ENCODE data around the gene MAST2. TPM values are rescaled to one million over a fixed set of nuclear protein-coding genes. Genes with fewer than 3 reads are reported as not detected.
"Not testable (repeated sequence)": the region's sequence is repeated elsewhere in the genome, so short reads cannot be mapped to it uniquely, and the experiment has no call there.

The MAST2 gene
- total RNA-seq, 2 donors from 2014 or later: 22.3 to 39.6 TPM

- not testable (repeated sequence) for ATAC-seq; DNase-seq (ENCODE audit: low spot score in 2 of 2); H3K27ac Mint-ChIP-seq; H3K9me3 Mint-ChIP-seq; H3K36me3 Mint-ChIP-seq
These were observed 33.4 kb downstream of the MAST2 start for GRCh38 chr1:45836861-45837260.

GRCh38 chr1:45838322-45838721 lies 34.9 kb downstream of the MAST2 start:
- not testable (repeated sequence) for H3K27ac Mint-ChIP-seq; DNase-seq (ENCODE audit: low spot score in 2 of 2)

DNA sequence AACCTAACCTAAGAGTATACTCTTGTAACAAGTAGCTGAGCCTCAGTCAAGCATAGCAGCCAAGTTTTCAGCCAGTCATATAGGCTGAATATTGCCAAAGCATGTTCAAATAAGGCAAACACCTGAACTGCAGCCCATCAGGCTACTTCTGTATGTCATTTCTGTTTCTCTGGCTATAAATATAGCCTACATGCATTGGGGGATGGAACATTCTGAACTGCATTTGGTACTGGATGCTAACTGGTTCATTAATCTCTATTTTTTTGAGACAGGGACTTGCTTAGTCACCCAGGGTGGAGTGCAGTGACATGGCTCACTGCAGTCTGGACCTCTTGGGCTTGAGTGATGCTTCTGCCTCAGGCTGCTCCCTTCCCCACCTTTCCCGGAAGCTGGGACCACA lies 37.3 kb downstream of the MAST2 start:
- H3K36me3 Mint-ChIP-seq: no peaks in the 10 kb centered on the region
- no peaks in the 10 kb centered on the region for H3K9me3 Mint-ChIP-seq

More at GRCh38 chr1:45838322-45838721, 34.9 kb downstream of the MAST2 start:
- ATAC-seq, H3K36me3 Mint-ChIP-seq, H3K9me3 Mint-ChIP-seq: not testable (repeated sequence)

DNA sequence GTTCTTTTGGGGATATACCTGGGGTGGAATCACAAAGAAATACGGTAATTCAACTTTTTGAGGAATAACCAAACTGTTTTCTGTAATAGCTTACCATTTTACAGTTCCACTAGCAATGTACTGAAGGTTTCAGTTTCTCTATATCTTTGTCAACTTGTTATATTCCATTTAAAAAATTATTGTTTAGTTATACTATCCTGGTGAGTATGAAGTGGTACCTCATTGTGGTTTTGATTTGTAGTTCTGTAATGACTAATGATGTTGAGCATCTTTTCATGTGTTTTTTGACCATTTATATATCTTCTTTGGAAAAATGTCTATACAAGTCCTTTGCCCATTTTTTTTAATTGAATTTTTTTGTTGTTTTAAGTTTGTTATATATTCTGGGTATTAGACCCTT lies 39.4 kb downstream of the MAST2 start:
- ATAC-seq: peak; percentile 66 to 94
- H3K36me3 Mint-ChIP-seq: no peaks in the 10 kb centered on the region
- no peak for DNase-seq (ENCODE audit: low spot score in 2 of 2)
- H3K27ac Mint-ChIP-seq: no peak overlapping the region
- no peaks in the 10 kb centered on the region for H3K9me3 Mint-ChIP-seq

More for the DNA sequence above, 37.3 kb downstream of the MAST2 start:
- DNase-seq (ENCODE audit: low spot score in 2 of 2): no peak
- H3K27ac Mint-ChIP-seq: no peak overlapping the region
- no peak for ATAC-seq

- no peak overlapping the region for H3K27ac Mint-ChIP-seq
- peaks cover under 1 to 3% of the 10 kb centered on the region in 2 donors for H3K36me3 Mint-ChIP-seq
- no peak for DNase-seq (ENCODE audit: low spot score in 2 of 2)
- ATAC-seq: peak in 1 of 2 donors; percentile 26
- H3K9me3 Mint-ChIP-seq: peaks cover 0 to under 1% of the 10 kb centered on the region in 2 donors
These were observed 40.1 kb downstream of the MAST2 start for GRCh38 chr1:45843474-45843905.

DNA sequence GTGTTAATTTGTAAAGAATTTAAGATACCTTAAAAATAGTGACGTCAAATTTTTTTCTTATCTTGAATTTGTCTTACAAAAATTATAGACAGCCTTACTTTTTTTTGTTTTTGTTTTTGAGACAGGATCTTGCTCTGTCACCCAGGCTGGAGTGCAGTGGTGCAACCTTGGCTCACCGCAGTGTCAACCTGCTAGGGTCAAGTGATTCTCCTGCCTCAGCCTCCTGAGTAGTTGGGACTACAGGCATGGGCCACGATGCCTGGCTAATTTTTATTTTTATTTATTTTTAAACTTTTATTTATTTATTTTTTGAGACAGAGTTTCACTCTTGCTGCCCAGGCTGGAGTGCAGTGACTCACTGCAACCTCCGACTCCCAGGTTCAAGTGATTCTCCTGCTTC lies 40.6 kb downstream of the MAST2 start:
- not testable (repeated sequence) for DNase-seq (ENCODE audit: low spot score in 2 of 2); H3K27ac Mint-ChIP-seq; H3K9me3 Mint-ChIP-seq; ATAC-seq; H3K36me3 Mint-ChIP-seq

DNA sequence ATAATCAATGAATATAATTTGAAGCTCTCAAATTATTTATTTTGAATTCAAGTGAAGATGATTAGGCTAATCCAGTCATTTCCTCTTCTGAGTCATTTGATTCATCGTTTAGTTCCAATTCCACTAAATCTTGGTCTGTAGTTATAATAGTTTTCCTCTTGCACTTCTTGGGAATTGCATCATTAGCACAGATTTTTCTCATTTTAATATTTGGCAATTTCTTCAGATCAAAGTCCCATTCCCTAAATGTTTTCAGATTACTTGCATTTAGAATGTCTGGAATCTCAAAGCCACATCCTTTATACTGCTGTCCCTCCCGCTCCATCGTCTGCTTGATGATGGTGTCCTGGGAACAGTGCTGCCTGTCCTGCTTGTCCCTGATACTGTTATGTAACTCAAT lies 43.5 kb downstream of the MAST2 start:
- H3K9me3 Mint-ChIP-seq: peaks cover 8 to 10% of the 10 kb centered on the region in 2 donors
- H3K27ac Mint-ChIP-seq: no peak overlapping the region
- H3K36me3 Mint-ChIP-seq: peaks cover 15 to 29% of the 10 kb centered on the region in 2 donors
- DNase-seq (ENCODE audit: low spot score in 2 of 2) (no peak), ATAC-seq (no peak)

GRCh38 chr1:45848097-45848496 lies 44.7 kb downstream of the MAST2 start:
- DNase-seq (ENCODE audit: low spot score in 2 of 2) (no peak), ATAC-seq (no peak)
- Mint-ChIP-seq H3K9me3 (peaks cover 8 to 10% of the 10 kb centered on the region in 2 donors), H3K36me3 (peaks cover 15 to 29% of the 10 kb centered on the region in 2 donors), H3K27ac (no peak overlapping the region)

DNA sequence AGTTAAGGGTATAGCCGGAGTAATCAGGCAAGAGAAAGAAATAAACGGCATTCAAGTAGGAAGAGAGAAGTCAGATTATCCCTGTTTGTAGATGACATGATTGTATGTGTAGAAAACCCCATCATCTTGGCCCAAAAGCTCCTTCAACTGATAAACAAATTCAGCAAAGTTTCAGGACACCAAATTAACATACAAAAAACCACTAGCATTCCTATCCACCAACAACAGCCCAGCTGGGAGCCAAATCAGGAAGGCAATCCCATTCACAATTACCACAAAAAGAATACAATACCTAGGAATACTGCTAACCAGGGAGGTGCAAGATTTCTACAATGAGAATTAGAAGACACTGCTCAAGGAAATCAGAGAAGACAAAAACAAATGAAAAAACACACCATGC lies 45.3 kb downstream of the MAST2 start:
- DNase-seq (ENCODE audit: low spot score in 2 of 2): no peak
- Mint-ChIP-seq H3K27ac (no peak overlapping the region), H3K9me3 (peaks cover 8 to 10% of the 10 kb centered on the region in 2 donors), H3K36me3 (peaks cover 15 to 29% of the 10 kb centered on the region in 2 donors)
- ATAC-seq: no peak

DNA sequence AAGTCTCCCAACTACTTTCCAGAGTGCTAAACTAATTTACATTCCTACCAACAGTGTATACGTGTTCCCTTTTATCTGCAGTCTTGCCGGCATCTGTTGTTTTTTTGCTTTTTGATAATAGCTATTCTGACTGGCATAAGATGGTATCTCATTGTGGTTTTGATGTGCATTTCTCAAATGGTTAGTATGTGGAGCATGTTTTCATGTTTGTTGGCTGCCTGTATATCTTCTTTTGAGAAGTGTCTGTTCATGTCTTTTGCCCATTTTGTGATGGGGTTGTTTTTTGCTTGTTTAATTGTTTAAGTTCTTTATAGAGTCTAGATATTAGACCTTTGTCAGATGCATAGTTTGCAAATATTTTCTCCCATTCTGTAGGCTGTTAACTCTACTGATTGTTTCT lies 46.6 kb downstream of the MAST2 start:
- H3K36me3 Mint-ChIP-seq: peaks cover 15 to 29% of the 10 kb centered on the region in 2 donors
- DNase-seq (ENCODE audit: low spot score in 2 of 2) (no peak), ATAC-seq (no peak)
- no peak overlapping the region for H3K27ac Mint-ChIP-seq
- peaks cover 8 to 10% of the 10 kb centered on the region in 2 donors for H3K9me3 Mint-ChIP-seq

- Mint-ChIP-seq H3K36me3 (peaks cover 6 to 22% of the 10 kb centered on the region in 2 donors), H3K27ac (no peak overlapping the region), H3K9me3 (peaks cover 0 to 2% of the 10 kb centered on the region in 2 donors)
- ATAC-seq (no peak), DNase-seq (ENCODE audit: low spot score in 2 of 2) (no peak)
These were observed 51.3 kb downstream of the MAST2 start for GRCh38 chr1:45854724-45855123.

DNA sequence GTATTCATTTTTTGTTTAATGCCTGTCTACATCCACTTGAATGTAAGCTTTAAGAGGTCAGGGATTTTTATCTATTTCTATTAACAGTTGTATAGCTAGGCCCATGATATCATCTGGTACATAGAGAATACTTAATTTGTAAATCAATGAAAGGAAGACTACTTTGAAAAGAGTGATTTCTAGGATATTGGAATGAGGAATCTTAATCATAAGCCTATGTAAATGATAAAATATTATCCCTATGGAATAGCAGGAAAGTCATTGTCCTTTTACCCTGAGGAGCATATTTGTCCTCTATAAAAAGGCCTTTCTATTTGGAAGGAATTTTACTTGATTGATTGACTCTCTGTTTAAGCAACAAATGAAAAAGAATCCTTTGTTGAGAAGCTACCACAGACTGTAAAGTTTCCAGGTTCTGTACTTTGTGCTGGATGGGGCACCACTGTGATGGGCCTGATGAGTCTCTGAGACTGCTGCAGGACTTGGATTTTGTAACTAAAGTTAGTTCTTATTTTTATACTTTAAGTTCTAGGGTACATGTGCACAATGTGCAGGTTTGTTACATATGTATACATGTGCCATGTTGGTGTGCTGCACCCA lies 53.8 kb downstream of the MAST2 start:
- no peak for DNase-seq (ENCODE audit: low spot score in 2 of 2)

GRCh38 chr1:45857755-45858492 lies 54.5 kb downstream of the MAST2 start:
- H3K36me3 Mint-ChIP-seq: peaks cover 0 to 23% of the 10 kb centered on the region in 2 donors
- not testable (repeated sequence) for H3K27ac Mint-ChIP-seq; DNase-seq (ENCODE audit: low spot score in 2 of 2); ATAC-seq; H3K9me3 Mint-ChIP-seq

More for the DNA sequence above, 53.8 kb downstream of the MAST2 start:
- ATAC-seq: no peak
- H3K27ac Mint-ChIP-seq: no peak overlapping the region
- peaks cover 0 to 19% of the 10 kb centered on the region in 2 donors for H3K36me3 Mint-ChIP-seq
- H3K9me3 Mint-ChIP-seq: no peaks in the 10 kb centered on the region

DNA sequence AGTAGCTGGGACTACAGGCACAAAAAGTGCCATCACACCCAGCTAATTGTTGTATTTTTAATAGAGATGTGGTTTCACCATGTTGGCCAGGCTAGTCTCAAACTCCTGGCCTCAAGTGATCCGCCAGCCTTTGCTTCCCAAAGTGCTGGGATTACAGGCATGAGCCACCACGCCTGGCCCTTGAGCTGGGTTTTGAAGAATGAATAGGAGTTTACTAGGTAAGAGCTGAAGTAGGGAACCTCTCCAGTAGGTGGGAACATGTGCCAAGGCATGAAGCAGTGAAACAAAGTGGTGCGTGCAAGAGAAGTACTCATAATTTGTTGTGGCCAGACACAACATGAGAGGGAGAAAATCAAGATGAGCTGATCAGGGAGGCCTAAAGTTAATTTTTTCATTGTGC lies 55.8 kb downstream of the MAST2 start:
- no peak for ATAC-seq
- Mint-ChIP-seq H3K27ac (no peak overlapping the region), H3K9me3 (peaks cover 0 to 4% of the 10 kb centered on the region in 2 donors), H3K36me3 (peaks cover 0 to 27% of the 10 kb centered on the region in 2 donors)
- DNase-seq (ENCODE audit: low spot score in 2 of 2): no peak

GRCh38 chr1:45862008-45862407 lies 58.6 kb downstream of the MAST2 start:
- peak in 1 of 2 donors; percentile 7 for DNase-seq (ENCODE audit: low spot score in 2 of 2)
- H3K36me3 Mint-ChIP-seq: peaks cover 0 to 27% of the 10 kb centered on the region in 2 donors

DNA sequence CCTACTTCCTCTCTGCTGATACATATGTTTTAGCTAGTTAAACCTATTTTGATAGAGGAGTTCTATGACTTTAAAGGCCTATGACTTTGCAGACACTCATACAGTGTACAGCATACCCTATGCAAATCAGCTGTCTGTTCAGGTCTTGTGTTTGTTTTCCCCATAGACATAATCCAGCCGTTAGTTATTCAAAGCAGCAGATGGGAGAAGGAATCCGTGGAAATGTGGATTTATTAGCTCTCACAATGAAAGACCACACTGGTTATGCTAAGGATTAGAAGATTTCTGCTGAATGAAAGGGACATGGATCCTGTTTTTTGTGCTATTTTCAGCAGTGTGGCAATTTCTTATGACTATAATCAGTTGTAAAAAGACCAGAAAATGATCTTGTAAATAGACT lies 59.8 kb downstream of the MAST2 start:
- H3K36me3 Mint-ChIP-seq: peaks cover 0 to 20% of the 10 kb centered on the region in 2 donors
- DNase-seq (ENCODE audit: low spot score in 2 of 2): no peak
- no peak for ATAC-seq
- peaks cover 0 to 4% of the 10 kb centered on the region in 2 donors for H3K9me3 Mint-ChIP-seq
- peak overlapping the region in 1 of 2 donors; percentile 53 for H3K27ac Mint-ChIP-seq

More at GRCh38 chr1:45862008-45862407, 58.6 kb downstream of the MAST2 start:
- Mint-ChIP-seq H3K9me3 (peaks cover 0 to 4% of the 10 kb centered on the region in 2 donors), H3K27ac (peak overlapping the region in 1 of 2 donors; percentile 81)
- peak; percentile 73 to 99 for ATAC-seq
